ENCODE data around the gene NUFIP1.

Gene NUFIP1

GRCh38 chr13:44908266-44908665 is 81.0 kb downstream of the NUFIP1 start:
- H3K4me3 ChIP-seq (ENCODE audit: severe bottlenecking), result no peak overlapping the region
- no peak for ATAC-seq (ENCODE audit: low read depth)
- no peaks in the 10 kb centered on the region for H3K36me3 ChIP-seq (ENCODE audit: low read depth)
- no peak overlapping the region for H3K27ac ChIP-seq (ENCODE audit: poor library complexity, severe bottlenecking)
- H3K27me3 ChIP-seq (ENCODE audit: insufficient read depth, poor library complexity, severe bottlenecking), result no peaks in the 10 kb centered on the region
- H3K4me1 ChIP-seq (ENCODE audit: insufficient read depth, poor library complexity, severe bottlenecking), result no peaks in the 10 kb centered on the region
- no peak for DNase-seq (ENCODE audit: low spot score)
- TF ChIP-seq CTCF (IDR thresholded peaks at IDR 0.05; ENCODE audit: poor library complexity, severe bottlenecking), result no peak
- no peaks in the 10 kb centered on the region for H3K9me3 ChIP-seq (ENCODE audit: severe bottlenecking)

- TF ChIP-seq CTCF (IDR thresholded peaks at IDR 0.05; ENCODE audit: poor library complexity, severe bottlenecking), result no peak
- DNase-seq (ENCODE audit: low spot score), result no peak
Measured at GRCh38 chr13:44906713-44907112, 82.6 kb downstream of the NUFIP1 start.

GRCh38 chr13:44906230-44906629 is 83.0 kb downstream of the NUFIP1 start:
- TF ChIP-seq CTCF (IDR thresholded peaks at IDR 0.05; ENCODE audit: poor library complexity, severe bottlenecking), result no peak
- no peaks in the 10 kb centered on the region for H3K4me1 ChIP-seq (ENCODE audit: insufficient read depth, poor library complexity, severe bottlenecking)
- no peak overlapping the region for H3K4me3 ChIP-seq (ENCODE audit: severe bottlenecking)
- H3K27me3 ChIP-seq (ENCODE audit: insufficient read depth, poor library complexity, severe bottlenecking), result no peaks in the 10 kb centered on the region
- no peak for ATAC-seq (ENCODE audit: low read depth)
- no peak overlapping the region for H3K27ac ChIP-seq (ENCODE audit: poor library complexity, severe bottlenecking)
- no peak for DNase-seq (ENCODE audit: low spot score)
- no peaks in the 10 kb centered on the region for H3K36me3 ChIP-seq (ENCODE audit: low read depth)
- H3K9me3 ChIP-seq (ENCODE audit: severe bottlenecking), result no peaks in the 10 kb centered on the region

More at GRCh38 chr13:44906713-44907112, 82.6 kb downstream of the NUFIP1 start:
- Histone ChIP-seq H3K4me3 (ENCODE audit: severe bottlenecking) (no peak overlapping the region), H3K9me3 (ENCODE audit: severe bottlenecking) (no peaks in the 10 kb centered on the region), H3K36me3 (ENCODE audit: low read depth) (no peaks in the 10 kb centered on the region), H3K4me1 (ENCODE audit: insufficient read depth, poor library complexity, severe bottlenecking) (no peaks in the 10 kb centered on the region), H3K27ac (ENCODE audit: poor library complexity, severe bottlenecking) (no peak overlapping the region), H3K27me3 (ENCODE audit: insufficient read depth, poor library complexity, severe bottlenecking) (no peaks in the 10 kb centered on the region)
- no peak for ATAC-seq (ENCODE audit: low read depth)

- ATAC-seq (ENCODE audit: low read depth) (no peak), DNase-seq (ENCODE audit: low spot score) (no peak)
- Histone ChIP-seq H3K4me1 (ENCODE audit: insufficient read depth, poor library complexity, severe bottlenecking) (no peaks in the 10 kb centered on the region), H3K27me3 (ENCODE audit: insufficient read depth, poor library complexity, severe bottlenecking) (no peaks in the 10 kb centered on the region), H3K9me3 (ENCODE audit: severe bottlenecking) (no peaks in the 10 kb centered on the region), H3K27ac (ENCODE audit: poor library complexity, severe bottlenecking) (no peak overlapping the region), H3K4me3 (ENCODE audit: severe bottlenecking) (no peak overlapping the region), H3K36me3 (ENCODE audit: low read depth) (no peaks in the 10 kb centered on the region)
- no peak for TF ChIP-seq CTCF (IDR thresholded peaks at IDR 0.05; ENCODE audit: poor library complexity, severe bottlenecking)
Measured at GRCh38 chr13:44905556-44905955, 83.7 kb downstream of the NUFIP1 start.

- DNase-seq (ENCODE audit: low spot score), result no peak
- H3K9me3 ChIP-seq (ENCODE audit: severe bottlenecking), result no peaks in the 10 kb centered on the region
Measured at GRCh38 chr13:44904967-44905366, 84.3 kb downstream of the NUFIP1 start.

More at GRCh38 chr13:44904967-44905366, 84.3 kb downstream of the NUFIP1 start:
- H3K36me3 ChIP-seq (ENCODE audit: low read depth), result no peaks in the 10 kb centered on the region
- H3K27ac ChIP-seq (ENCODE audit: poor library complexity, severe bottlenecking), result no peak overlapping the region
- H3K4me1 ChIP-seq (ENCODE audit: insufficient read depth, poor library complexity, severe bottlenecking), result no peaks in the 10 kb centered on the region
- H3K27me3 ChIP-seq (ENCODE audit: insufficient read depth, poor library complexity, severe bottlenecking), result no peaks in the 10 kb centered on the region
- ATAC-seq (ENCODE audit: low read depth), result peak; percentile 95
- no peak overlapping the region for H3K4me3 ChIP-seq (ENCODE audit: severe bottlenecking)
- no peak for TF ChIP-seq CTCF (IDR thresholded peaks at IDR 0.05; ENCODE audit: poor library complexity, severe bottlenecking)
